Gastrocnemius medialis (tissue), 4 donors: ENCODE measurements around the gene FRS3. TPM values are rescaled to one million over a fixed set of nuclear protein-coding genes. Genes with fewer than 3 reads are reported as not detected.

ENCODE experiments used
- ATAC-seq, 2 donors: fragments of 150-250 bp; one replicate each; pipeline ENCODE4 v1.9.1; 2016
- DNase-seq, 2 donors: peaks; one replicate each; pipeline ENCODE4 v3.0.0-alpha.2; 2019
- H3K27ac ChIP-seq, 4 donors: fragments of 200-600 bp; sonication (generic); 1 replicate in 1 of 4; 2 replicates in 3 of 4; pipeline ENCODE4 v1.5.1; 2016 to 2018; ENCODE audit warnings: mild to moderate bottlenecking in 2 of 4, moderate library complexity in 1 of 4
- H3K27me3 ChIP-seq, 3 donors: fragments of 200-600 bp; sonication (generic) in 2 of 3; 1 replicate in 1 of 3; 2 replicates in 2 of 3; pipeline versions ENCODE4 v1.5.1 to v1.6.0; 2016 to 2019; ENCODE audit warnings: mild to moderate bottlenecking in 1 of 3, moderate library complexity in 1 of 3
- H3K36me3 ChIP-seq, 2 donors: fragments of 200-600 bp; sonication (generic) in 1 of 2; one replicate each; pipeline ENCODE4 v1.5.1; 2017 to 2018
- H3K4me1 ChIP-seq, 2 donors: fragments of 200-600 bp; sonication (generic) in 1 of 2; one replicate each; pipeline ENCODE4 v1.5.1; 2016 to 2017; ENCODE audit warnings: mild to moderate bottlenecking in 2 of 2
- H3K4me3 ChIP-seq, 4 donors: fragments of 200-600 bp; sonication (generic) in 3 of 4; 1 replicate in 1 of 4; 2 replicates in 3 of 4; pipeline ENCODE4 v1.5.1; 2016 to 2019; ENCODE audit warnings: mild to moderate bottlenecking in 2 of 4
- H3K9me3 ChIP-seq, 3 donors: fragments of 200-600 bp; sonication (generic) in 2 of 3; 1 replicate in 1 of 3; 2 replicates in 2 of 3; pipeline ENCODE4 v1.5.1; 2016 to 2019
- POLR2A ChIP-seq, 2 donors: fragments of 450-650 bp; IDR thresholded peaks; one replicate each; pipeline ENCODE4 v1.6.1; 2017; ENCODE audit warnings: antibody characterized with exemption in 2 of 2, mild to moderate bottlenecking in 2 of 2, moderate library complexity in 2 of 2
- in situ Hi-C, 4 donors: fragments of 200-750 bp; cut with MboI; loops; one replicate each; pipeline versions ENCODE4 v1.15.0 to v1.8.0; 2017; ENCODE audit warnings: low sequenced_read_pairs in 4 of 4
- intact Hi-C: fragments of 100-400 bp; cut with DNase I; formaldehyde crosslinking; loops from one replicate; pipeline ENCODE4 v1.15.1; 2023; ENCODE audit warnings: low total_unique reads
- total RNA-seq, 4 donors: library from RNA; depleted of rRNA; stranded (reverse); fragments of >200 nt; gene quantifications; one replicate each; pipeline versions ENCODE4 v1.1.0 to v1.2.3, GENCODE V29; 2016
- TF ChIP-seq, protein P1 (sequence below), 5 experiments: fragments of 450-650 bp in 3 of 5; fragments of 200-600 bp in 2 of 5; sonication (generic) in 2 of 5; IDR thresholded peaks in 4 of 5; conservative IDR thresholded peaks in 1 of 5; 1 replicate in 4 of 5; 2 replicates in 1 of 5; pipeline ENCODE4 v1.5.1; 2016 to 2019; ENCODE audit warnings: antibody characterized with exemption in 5 of 5, mild to moderate bottlenecking in 3 of 5, moderate library complexity in 3 of 5

The FRS3 gene
- total RNA-seq, 4 donors from 2014 or later: 2.9 to 6.9 (median 5.5) TPM

DNA sequence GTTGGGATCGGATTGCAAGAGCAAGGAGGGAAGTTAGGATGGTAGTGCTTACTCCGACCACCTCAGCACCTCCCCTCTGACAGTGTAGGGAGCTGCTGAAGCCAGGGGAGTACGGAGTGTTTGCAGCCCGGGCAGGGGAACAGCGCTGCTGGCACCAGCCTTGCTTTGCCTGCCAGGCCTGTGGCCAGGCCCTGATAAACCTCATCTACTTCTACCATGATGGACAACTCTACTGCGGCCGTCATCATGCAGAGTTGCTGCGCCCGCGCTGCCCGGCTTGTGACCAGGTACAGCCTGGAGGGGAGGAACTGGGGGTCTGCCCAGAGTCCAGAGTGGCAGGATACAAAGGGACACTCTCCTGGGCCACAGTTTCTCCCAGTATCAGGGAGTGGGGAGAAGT is 5.6 kb upstream of the FRS3 start:
- DNase-seq: no peak

DNA sequence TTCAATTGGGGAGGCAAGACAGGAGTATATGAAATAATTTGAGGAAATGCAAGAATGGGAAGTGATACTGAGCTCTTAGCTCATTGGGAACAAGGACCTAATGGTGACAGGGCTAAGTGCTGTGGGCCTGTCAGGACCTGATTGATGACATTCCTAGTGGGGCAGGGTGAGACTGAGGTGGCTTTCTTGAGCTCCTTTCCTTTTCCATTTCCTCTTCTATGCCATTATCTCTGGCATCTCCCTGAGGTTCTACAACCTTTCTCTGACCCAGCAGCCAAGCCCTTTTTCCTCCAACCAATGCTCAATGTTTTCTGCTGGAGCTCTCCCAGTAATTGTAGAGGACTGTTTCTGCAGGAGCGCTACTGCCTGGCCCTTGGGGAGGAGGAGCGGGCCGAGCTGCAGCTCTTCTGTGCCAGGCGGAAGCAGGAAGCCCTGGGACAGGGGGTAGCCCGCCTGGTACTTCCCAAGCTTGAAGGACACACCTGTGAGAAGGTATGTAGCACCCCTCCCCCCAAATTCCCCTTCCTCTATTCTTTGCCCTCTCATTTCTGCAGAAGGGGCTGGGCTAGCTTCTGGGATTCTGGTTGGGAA is 5.0 kb upstream of the FRS3 start:
- in situ Hi-C loops: loop anchor here (5.0 to 10.0 kb wide), 3 partner anchors 140 to 260 kb away; partner anchors contain the start of genes BYSL (in 2 of the 4) and MED20 (in 2 of the 4)
- intact Hi-C loops: loop anchor here (5.0 to 10.0 kb wide), 3 partner anchors 80 to 710 kb away; partner anchors contain the start of genes MRPS10, NFYA and OARD1
- Histone ChIP-seq H3K27ac (no peak overlapping the region), H3K27me3 (no peaks in the 10 kb centered on the region), H3K36me3 (peaks cover 0 to 4% of the 10 kb centered on the region in 2 donors), H3K4me3 (no peak overlapping the region), H3K4me1 (peaks cover 33 to 35% of the 10 kb centered on the region in 2 donors), H3K9me3 (no peaks in the 10 kb centered on the region)
- ATAC-seq (no peak), DNase-seq (no peak)
- TF ChIP-seq, protein P1, sequence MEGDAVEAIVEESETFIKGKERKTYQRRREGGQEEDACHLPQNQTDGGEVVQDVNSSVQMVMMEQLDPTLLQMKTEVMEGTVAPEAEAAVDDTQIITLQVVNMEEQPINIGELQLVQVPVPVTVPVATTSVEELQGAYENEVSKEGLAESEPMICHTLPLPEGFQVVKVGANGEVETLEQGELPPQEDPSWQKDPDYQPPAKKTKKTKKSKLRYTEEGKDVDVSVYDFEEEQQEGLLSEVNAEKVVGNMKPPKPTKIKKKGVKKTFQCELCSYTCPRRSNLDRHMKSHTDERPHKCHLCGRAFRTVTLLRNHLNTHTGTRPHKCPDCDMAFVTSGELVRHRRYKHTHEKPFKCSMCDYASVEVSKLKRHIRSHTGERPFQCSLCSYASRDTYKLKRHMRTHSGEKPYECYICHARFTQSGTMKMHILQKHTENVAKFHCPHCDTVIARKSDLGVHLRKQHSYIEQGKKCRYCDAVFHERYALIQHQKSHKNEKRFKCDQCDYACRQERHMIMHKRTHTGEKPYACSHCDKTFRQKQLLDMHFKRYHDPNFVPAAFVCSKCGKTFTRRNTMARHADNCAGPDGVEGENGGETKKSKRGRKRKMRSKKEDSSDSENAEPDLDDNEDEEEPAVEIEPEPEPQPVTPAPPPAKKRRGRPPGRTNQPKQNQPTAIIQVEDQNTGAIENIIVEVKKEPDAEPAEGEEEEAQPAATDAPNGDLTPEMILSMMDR (IDR thresholded peaks at IDR 0.05 in 4 of 5, conservative IDR thresholded peaks at IDR 0.05 in 1 of 5): no peak
- TF ChIP-seq POLR2A (IDR thresholded peaks at IDR 0.05): no peak

More for the DNA sequence above, 5.6 kb upstream of the FRS3 start:
- no peaks in the 10 kb centered on the region for H3K9me3 ChIP-seq
- H3K36me3 ChIP-seq: peaks cover 0 to 9% of the 10 kb centered on the region in 2 donors
- intact Hi-C loops: loop anchor here (5.0 to 10.0 kb wide), 3 partner anchors 80 to 710 kb away; partner anchors contain the start of genes MRPS10, NFYA and OARD1
- ATAC-seq: no peak
- H3K4me1 ChIP-seq: peaks cover 33 to 37% of the 10 kb centered on the region in 2 donors
- no peak overlapping the region for H3K27ac ChIP-seq
- H3K27me3 ChIP-seq: no peaks in the 10 kb centered on the region
- in situ Hi-C loops: loop anchor here in 3 of 4 donors (10.0 kb wide), 2 partner anchors 140 to 260 kb away; partner anchors contain the start of genes BYSL (in 2 of the 3) and MED20 (in 2 of the 3)
- TF ChIP-seq, protein P1 (IDR thresholded peaks at IDR 0.05 in 4 of 5, conservative IDR thresholded peaks at IDR 0.05 in 1 of 5): no peak
- no peak for TF ChIP-seq POLR2A (IDR thresholded peaks at IDR 0.05)
- no peak overlapping the region for H3K4me3 ChIP-seq

DNA sequence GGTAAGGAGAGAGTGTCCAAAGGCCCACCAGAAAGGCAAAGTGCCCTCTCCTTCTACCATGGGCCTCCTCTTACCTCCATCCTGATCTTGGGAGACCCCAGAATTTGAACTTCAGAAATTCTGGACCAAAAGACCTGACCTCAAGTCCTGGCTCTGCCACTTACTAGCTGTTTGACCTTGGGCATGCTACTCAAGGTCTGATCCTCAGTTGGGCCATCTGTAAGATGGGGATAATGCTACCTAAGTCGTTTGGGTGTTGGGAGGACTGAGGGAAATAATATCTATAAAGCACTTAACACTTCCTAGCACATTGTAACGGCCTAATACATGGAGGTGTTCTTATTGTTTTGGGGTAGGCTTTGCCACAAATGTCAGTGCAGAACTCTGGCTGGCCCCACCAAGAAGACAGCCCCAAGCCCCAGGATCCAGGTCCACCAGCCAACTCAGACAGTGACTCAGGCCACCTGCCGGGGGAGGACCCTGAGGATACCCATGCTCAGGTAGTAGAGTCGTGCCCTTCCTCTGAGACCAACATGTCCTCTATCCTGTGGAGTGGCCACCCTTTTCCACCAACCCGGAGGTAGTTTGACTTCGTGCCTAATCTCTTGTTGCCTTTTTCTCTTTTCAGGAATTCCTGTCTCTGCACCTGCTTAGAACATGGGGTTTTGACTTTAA is 3.5 kb upstream of the FRS3 start:
- Histone ChIP-seq H3K27ac (no peak overlapping the region), H3K4me1 (peaks cover 27 to 33% of the 10 kb centered on the region in 2 donors), H3K4me3 (no peak overlapping the region), H3K9me3 (no peaks in the 10 kb centered on the region), H3K27me3 (no peaks in the 10 kb centered on the region), H3K36me3 (no peaks in the 10 kb centered on the region)
- intact Hi-C loops (loop anchor here (10.0 kb wide), 2 partner anchors 78 to 708 kb away; partner anchors contain the start of genes NFYA and OARD1), in situ Hi-C loops (loop anchor here (5.0 to 10.0 kb wide), 3 partner anchors 142 to 262 kb away; partner anchors contain the start of genes BYSL (in 2 of the 4) and MED20 (in 2 of the 4))
- DNase-seq (no peak), ATAC-seq (no peak)
- TF ChIP-seq POLR2A (IDR thresholded peaks at IDR 0.05): no peak
- TF ChIP-seq, protein P1 (IDR thresholded peaks at IDR 0.05 in 4 of 5, conservative IDR thresholded peaks at IDR 0.05 in 1 of 5): no peak

DNA sequence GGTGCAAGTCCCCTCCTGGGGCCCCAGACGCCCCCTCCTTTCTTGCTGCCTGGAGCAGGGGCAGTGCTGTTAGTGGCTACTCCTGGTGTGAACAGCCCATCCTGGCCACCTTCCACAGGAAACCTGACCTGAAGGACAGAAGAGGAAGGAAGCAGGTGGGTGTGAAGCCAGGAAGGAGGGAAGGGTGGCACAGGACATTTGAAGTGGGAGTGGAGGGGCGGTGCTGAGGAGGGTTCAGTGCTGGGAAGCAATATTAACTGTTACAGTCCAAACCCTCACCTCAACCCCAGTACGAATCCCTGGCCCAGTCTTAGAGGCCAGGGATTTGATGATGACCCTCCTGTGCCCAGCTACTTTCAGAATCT is 1.6 kb upstream of the FRS3 start:
- no peak for ATAC-seq
- Histone ChIP-seq H3K9me3 (no peaks in the 10 kb centered on the region), H3K4me3 (peak overlapping the region; percentile 82 to 91 (median 86)), H3K36me3 (peaks cover 0 to 12% of the 10 kb centered on the region in 2 donors), H3K27me3 (no peaks in the 10 kb centered on the region), H3K4me1 (peaks cover 27 to 33% of the 10 kb centered on the region in 2 donors), H3K27ac (peak overlapping the region; percentile 83 to 90 (median 88))
- in situ Hi-C loops: loop anchor here (5.0 to 10.0 kb wide), 3 partner anchors 143 to 263 kb away; partner anchors contain the start of genes BYSL (in 2 of the 4) and MED20 (in 2 of the 4)
- intact Hi-C loops: loop anchor here (10.0 kb wide), 2 partner anchors 77 to 707 kb away; partner anchors contain the start of genes NFYA and OARD1
- TF ChIP-seq, protein P1 (IDR thresholded peaks at IDR 0.05 in 4 of 5, conservative IDR thresholded peaks at IDR 0.05 in 1 of 5): no peak
- TF ChIP-seq POLR2A (IDR thresholded peaks at IDR 0.05): no peak
- peak in 1 of 2 donors; percentile 60 for DNase-seq
